Measurements from ENCODE around the gene ATP13A3. TPM values are rescaled to one million over a fixed set of nuclear protein-coding genes. Genes with fewer than 3 reads are reported as not detected.

Gene ATP13A3
- total RNA-seq, 4 donors from 2014 or later: 84.6 to 106 (median 101) TPM

DNA sequence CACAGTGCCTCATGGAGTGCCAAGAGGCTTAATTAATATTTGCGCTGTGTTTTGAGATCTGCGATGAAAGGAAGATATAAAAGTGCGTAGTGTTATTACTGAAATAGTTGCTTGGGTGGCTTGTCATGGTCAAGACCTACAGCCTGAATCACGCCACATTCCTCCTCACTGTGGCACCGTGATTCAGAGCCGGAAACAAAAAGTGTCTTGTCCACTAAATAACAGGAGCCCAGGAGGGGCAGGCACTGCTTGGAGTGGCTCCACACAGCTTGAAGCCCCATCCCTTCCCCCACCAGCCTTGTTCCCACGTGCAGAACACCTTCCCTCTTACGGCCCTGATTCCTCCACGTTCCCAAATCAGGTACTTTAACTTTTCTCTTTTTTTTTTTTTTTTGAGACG is 116.0 kb downstream of the ATP13A3 start:
- Histone ChIP-seq H3K36me3 (no peaks in the 10 kb centered on the region), H3K4me3 (no peak overlapping the region), H3K4me1 (peaks cover 0 to 20% (median 0%) of the 10 kb centered on the region in 4 donors), H3K27ac (no peak overlapping the region), H3K27me3 (peaks cover 0 to 4% of the 10 kb centered on the region in 2 donors), H3K9me3 (no peaks in the 10 kb centered on the region)
- DNase-seq (ENCODE audit: low spot score in 2 of 2): no peak
- TF ChIP-seq EP300 (IDR thresholded peaks at IDR 0.05): no peak
- TF ChIP-seq, protein P1, sequence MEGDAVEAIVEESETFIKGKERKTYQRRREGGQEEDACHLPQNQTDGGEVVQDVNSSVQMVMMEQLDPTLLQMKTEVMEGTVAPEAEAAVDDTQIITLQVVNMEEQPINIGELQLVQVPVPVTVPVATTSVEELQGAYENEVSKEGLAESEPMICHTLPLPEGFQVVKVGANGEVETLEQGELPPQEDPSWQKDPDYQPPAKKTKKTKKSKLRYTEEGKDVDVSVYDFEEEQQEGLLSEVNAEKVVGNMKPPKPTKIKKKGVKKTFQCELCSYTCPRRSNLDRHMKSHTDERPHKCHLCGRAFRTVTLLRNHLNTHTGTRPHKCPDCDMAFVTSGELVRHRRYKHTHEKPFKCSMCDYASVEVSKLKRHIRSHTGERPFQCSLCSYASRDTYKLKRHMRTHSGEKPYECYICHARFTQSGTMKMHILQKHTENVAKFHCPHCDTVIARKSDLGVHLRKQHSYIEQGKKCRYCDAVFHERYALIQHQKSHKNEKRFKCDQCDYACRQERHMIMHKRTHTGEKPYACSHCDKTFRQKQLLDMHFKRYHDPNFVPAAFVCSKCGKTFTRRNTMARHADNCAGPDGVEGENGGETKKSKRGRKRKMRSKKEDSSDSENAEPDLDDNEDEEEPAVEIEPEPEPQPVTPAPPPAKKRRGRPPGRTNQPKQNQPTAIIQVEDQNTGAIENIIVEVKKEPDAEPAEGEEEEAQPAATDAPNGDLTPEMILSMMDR (IDR thresholded peaks at IDR 0.05): no peak
- TF ChIP-seq POLR2A (IDR thresholded peaks at IDR 0.05): no peak
- WGBS, 2 donors: 55 to 62% methylated on average over 10 of the region's 10 CpGs

DNA sequence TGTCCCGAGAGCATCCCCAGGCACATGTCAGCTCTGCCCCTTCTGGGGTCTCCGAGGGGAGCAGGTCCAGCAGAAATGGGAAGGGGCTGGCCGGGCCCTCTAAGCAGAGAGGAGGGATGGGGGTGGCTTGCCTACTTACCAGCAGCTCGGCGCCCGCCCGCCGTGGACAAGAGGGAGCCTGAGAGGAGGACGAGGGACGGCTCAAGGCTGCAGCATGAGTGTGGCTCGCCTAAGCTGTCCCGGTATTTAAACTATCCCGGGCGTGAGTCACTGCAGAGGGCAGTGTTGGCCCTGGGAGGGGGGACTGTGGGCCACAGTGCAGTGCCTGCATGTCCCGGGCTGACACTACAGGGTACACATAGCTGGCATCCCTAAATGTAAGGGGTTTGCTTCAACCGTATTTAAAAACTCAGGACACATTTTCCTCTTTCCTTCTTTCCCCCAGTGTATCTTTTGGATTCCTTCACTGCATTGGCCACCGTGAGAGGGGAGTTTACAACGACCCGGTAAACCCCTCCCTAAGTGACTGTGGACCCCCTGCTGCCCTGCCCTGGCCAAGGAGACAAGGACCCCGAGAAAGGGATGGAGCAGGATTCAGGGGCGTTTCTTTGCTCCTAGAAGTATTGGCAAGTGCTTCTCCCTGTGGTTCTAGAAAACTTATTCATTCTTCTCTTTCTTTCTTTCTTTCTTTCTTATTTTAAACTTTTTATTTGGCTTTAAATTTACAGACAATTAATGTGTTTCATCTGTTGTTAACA is 117.1 kb downstream of the ATP13A3 start, which contains the start of gene LRRC15:
TSS of gene LRRC15 (minus strand) at position 222 of the 758 bp plus-strand sequence. CDS start 8,700 bp downstream, outside the sequence.
- H3K27me3 ChIP-seq: no peaks in the 10 kb centered on the region
- H3K36me3 ChIP-seq: no peaks in the 10 kb centered on the region
- 12 to 20% methylated on average over 16 to 20 of the region's 21 CpGs for WGBS, 2 donors
- no peak for TF ChIP-seq POLR2A (IDR thresholded peaks at IDR 0.05)
- TF ChIP-seq, protein P1 (IDR thresholded peaks at IDR 0.05): no peak
- no peak for TF ChIP-seq EP300 (IDR thresholded peaks at IDR 0.05)
- no peak within 1 kb of the TSS for H3K4me3 ChIP-seq
- DNase-seq (ENCODE audit: low spot score in 2 of 2): no peak
- H3K9me3 ChIP-seq: no peaks in the 10 kb centered on the region
- H3K4me1 ChIP-seq: peaks cover 0 to 22% (median 2%) of the 10 kb centered on the region in 4 donors
- no peak within 1 kb of the TSS for H3K27ac ChIP-seq

- Histone ChIP-seq H3K4me3 (no peak overlapping the region), H3K27me3 (no peaks in the 10 kb centered on the region), H3K9me3 (no peaks in the 10 kb centered on the region), H3K27ac (no peak overlapping the region), H3K36me3 (no peaks in the 10 kb centered on the region), H3K4me1 (peaks cover 0 to 28% (median 4%) of the 10 kb centered on the region in 4 donors)
- DNase-seq (ENCODE audit: low spot score in 2 of 2): no peak
- 76 to 78% methylated on average over 6 of the region's 6 CpGs for WGBS, 2 donors
- TF ChIP-seq, protein P1 (IDR thresholded peaks at IDR 0.05): no peak
Measured at GRCh38 chr3:194368918-194369317, 117.9 kb downstream of the ATP13A3 start.

GRCh38 chr3:194367992-194368841 is 118.6 kb downstream of the ATP13A3 start:
- TF ChIP-seq, protein P1 (IDR thresholded peaks at IDR 0.05): no peak
- TF ChIP-seq POLR2A (IDR thresholded peaks at IDR 0.05): no peak
- TF ChIP-seq EP300 (IDR thresholded peaks at IDR 0.05): no peak
- peaks cover 0 to 28% (median 4%) of the 10 kb centered on the region in 4 donors for H3K4me1 ChIP-seq
- no peak overlapping the region for H3K27ac ChIP-seq
- H3K4me3 ChIP-seq: no peak overlapping the region
- H3K36me3 ChIP-seq: no peaks in the 10 kb centered on the region
- 66 to 75% methylated on average over 15 to 18 of the region's 18 CpGs for WGBS, 2 donors
- H3K27me3 ChIP-seq: no peaks in the 10 kb centered on the region
- no peak for DNase-seq (ENCODE audit: low spot score in 2 of 2)
- H3K9me3 ChIP-seq: no peaks in the 10 kb centered on the region
